GM18517 (cell line): Measurements from ENCODE around the gene TXNRD1.
"Not testable (repeated sequence)": the region's sequence is repeated elsewhere in the genome, so short reads cannot be mapped to it uniquely, and the experiment has no call there.

Experiments used
- ATAC-seq: cut with Tn5 transposase; IDR thresholded peaks from one replicate; pipeline ENCODE4 v1.9.1; 2021; ENCODE audit warnings: mild to moderate bottlenecking, moderate library complexity; ENCODE audit not compliant: unreplicated experiment

The TXNRD1 gene

GRCh38 chr12:104394086-104394485 lies 178.5 kb downstream of the TXNRD1 start:
- not testable (repeated sequence) for ATAC-seq
